ENCODE data around the gene PCSK5.

PCSK5 gene

DNA sequence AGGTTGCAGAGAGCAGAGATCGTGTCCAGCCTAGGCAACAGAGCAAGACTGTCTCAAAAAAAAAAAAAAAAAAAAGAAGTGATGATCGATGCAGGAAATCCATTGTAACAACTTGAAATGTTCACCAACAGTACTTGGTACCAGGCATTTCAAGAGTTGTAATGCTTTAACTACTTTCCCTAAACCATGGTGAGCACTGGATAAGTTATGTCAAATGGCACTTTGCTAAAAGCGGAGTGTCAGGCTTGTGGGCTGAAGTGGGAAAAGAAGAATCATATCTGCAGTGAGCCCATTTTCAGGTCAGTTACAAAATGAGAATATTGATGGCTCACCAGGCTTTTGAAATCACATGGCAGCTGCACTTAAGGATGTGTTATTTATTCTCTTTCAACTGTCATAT, 301.5 kb downstream of the PCSK5 start:
- no peak for DNase-seq (ENCODE audit: low spot score)

DNA sequence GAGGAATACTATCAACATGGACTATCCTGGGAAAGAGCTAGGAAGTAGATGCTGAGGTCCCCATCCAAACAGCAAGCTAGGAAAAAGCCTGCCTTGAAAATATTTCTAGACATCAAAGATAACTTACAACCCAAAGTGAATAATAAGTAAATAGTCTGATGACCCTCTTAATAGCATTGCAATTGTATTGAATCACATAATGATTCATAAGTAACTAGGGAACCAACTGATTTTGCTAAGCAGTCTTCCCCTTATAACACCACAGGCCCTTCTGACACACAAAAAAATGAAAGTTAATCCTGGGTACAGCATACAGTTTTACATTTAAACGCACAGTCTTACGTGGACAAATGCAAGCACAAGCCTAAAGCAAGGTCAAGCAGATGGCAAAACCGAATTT, 304.4 kb downstream of the PCSK5 start:
- no peak for DNase-seq (ENCODE audit: low spot score)

DNA sequence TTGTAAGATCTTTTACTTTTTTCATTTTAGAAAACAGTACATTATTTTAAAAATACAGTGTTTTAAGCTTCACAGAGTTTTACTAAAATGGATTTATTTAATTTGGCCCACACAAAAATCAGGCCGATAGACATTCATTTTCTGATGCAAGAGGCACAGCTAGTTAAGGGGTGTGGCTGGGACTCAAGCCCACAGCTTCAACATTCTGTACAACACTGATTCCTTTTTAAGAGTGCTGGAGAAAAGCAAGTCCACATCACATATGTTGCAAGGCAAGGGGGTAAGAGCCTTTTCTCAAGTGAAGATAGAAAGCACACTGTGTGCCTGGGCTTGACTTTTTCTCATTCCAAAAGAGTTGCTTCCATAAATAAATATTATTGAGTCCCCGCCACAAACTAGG, 307.9 kb downstream of the PCSK5 start:
- no peak for DNase-seq (ENCODE audit: low spot score)

DNA sequence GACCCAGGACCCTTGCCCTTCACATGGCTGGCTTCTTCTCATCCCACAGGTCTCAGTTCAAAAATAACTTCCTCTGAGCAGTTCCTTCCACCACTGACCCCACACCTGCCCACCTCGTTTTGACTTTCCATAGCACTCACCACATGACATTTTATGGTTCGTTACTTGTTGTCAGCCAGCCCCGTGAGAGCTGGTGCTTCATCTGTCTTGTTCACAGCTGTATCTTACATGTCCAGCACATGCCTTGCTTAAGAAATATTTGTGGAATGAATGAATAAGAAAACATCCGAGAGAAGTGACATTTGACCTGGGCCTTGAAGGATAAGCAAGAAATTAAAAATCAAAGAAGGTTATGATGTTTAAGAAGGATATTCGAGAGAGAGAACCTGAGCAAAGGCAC, 309.8 kb downstream of the PCSK5 start:
- no peak for DNase-seq (ENCODE audit: low spot score)

DNA sequence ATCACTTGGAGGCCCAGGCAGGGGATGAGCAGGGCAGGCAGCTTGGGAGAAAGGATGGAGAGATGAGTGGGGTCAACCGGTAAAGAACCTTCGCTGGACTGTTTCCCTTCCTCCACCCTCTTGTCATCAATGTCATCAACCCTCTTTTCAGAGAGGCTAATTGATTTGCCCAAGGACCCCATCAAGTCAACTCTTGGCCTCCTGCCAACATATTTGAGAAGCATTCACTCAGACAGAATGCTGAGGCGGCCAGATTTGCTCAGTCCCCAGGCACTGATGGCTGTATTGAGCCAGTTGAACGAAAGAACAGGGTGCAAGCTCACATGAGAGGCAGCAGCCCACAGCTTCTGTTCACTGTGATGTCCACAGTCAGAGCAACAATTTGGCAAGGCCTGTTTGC, 310.3 kb downstream of the PCSK5 start:
- DNase-seq (ENCODE audit: low spot score) = no peak

DNA sequence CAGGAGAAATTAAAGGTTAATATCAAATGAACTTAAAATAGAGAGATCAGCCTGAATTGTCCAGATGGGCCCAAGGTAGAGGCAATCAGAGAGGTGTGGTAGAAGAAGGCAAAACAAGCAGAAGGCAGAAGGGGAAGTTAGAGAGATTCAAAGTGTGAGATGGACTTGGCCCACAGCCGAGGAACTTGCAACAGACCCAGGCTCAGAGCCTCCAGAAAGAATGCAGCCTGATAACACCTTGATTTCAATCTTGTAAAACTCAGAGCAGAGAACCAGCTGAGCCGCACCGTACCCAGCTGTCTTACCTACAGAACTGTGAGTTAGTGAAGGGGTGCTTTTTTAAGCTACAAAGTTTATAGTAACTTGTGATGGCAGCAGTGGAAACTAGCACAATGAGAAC, 312.9 kb downstream of the PCSK5 start:
- DNase-seq (ENCODE audit: low spot score) = no peak

DNA sequence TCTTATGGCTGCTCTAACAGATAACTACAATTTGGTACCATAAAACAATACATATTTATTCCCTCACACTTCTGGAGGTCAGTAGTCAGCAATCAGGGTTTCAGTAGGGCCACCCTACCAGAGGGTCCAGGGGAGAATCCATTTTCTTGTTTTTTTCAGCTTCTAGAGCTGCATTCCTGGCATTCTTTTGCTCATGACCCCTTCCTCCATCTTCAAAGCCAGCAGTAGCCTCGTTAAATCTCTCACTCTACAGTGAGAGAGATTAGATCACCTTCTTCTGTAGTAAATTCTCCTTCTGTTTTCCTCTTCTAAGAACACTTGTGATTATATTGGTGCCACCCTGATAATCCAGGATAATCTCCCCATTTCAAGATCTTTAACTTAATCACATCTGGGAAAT, 316.3 kb downstream of the PCSK5 start:
- no peak for DNase-seq (ENCODE audit: low spot score)

DNA sequence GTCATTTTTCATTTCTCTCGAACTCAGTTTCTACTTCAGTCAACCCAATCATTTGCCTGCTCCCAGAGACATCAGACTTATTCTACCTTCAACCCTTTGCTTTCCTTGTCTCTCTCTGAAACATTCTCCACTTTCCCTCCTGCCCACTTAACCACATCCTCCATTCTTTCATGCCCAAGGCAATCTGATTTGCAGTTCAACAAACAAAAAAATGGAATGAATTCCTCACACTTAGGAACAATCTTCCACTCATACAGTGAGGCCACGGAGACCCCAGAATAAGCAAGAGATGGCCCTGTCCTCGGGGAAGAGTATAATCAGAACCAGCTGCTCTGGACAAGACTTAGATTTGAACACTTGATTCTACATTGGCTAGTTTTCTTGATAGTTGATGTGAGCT, 323.3 kb downstream of the PCSK5 start:
- DNase-seq (ENCODE audit: low spot score) = no peak

DNA sequence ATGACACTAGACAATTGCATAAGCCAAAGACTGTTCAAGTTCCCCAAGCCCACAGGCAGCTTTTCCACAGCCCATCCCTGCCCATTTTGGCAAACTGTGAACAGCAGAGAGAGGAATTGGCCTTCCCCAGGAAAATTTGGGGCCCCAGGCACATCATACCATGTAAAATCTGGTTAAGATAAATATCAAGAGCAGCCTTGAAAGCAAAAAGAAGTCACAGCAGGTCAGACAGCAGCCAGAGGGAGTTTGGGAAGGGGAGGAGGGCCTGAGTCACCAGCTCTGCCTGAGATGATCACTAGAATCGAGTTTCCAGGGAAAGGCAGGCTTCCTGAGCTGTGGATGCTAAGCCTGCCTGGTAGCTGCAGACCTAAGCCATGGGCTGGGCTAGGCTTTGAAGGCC, 324.6 kb downstream of the PCSK5 start:
- no peak for DNase-seq (ENCODE audit: low spot score)

DNA sequence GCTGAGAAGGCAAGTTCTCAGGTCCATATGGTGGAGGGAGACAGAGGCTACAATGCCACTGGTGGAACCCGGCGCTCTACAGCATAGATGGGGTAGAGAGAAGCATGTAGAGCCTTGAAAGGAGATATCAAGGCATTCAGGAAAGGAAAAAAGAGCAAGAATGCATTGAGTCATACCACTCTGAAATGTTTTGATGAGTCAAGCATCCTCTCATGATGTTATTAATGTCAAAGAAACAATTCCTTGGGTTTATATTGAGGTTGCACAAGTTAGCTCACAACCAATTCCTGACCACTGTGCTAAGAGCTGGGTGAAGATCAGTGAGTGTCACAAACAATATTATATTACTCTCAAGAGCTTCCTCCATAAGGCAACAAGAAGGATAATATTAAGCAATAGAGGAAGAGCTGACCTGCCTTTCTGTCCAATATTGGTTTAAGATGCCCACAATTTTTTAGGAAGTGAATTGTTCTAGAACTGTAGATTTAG, 325.7 kb downstream of the PCSK5 start:
- DNase-seq (ENCODE audit: low spot score) = no peak

DNA sequence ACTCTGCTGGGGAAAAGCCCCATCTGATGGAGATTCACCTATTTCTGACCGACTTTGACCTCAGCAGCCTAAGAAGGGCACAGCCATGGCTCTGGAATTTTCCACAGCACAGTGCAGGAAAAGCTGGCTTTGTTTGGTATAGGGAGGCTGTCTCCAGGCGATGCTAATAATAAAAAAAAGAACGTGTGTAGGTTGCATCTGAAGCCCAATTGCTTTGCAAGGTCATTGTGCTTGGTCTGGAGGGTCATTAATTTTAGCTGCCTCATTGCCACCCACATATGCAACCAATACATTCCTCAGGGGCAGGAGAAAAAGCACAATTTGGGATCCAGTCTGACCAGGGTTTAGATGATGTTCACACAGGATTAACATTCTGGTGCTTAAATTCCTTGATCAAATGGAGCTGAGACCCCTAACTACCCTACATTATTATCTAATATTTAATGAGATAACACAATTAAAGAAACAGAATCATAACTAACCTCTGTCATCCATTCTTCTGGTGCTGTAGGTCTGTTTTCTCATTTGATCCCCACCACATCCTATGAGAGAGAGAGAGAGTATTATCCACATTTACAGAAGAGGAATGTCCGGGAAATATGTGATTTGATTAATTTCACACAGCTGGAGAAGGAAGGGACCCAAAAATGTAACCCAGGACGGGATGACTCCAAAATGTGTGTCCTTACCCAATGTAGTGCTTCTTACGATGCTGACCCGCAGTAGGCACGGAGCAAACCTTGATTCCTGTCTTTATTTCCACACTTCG, 327.8 kb downstream of the PCSK5 start:
- DNase-seq (ENCODE audit: low spot score) = no peak

DNA sequence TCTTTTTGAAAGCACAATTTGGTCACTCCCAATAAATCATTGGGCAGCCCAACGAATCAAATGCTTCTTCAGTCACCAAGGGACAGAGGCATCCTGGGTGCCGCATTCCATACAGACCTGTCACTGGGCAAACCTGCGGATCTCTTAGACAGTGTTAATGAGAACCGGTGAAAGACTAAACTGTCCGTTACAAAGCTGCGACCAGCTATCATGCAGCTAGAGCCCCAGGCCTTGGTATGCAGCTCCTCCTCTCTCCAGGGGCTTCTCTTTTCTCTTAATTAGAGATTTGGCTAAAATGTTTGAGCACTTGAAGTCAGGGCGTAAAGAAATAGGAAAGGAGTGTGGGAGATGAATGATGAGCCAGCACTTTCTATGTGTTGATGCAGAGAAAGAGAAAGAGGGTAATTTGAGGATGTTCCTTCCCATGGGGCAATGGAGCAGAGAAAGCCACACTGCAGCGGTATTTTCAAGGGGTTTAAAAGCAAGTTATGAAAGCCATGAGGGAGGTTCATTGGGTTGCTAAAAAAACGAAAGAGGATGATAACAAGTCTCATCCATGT, 328.5 kb downstream of the PCSK5 start:
- DNase-seq (ENCODE audit: low spot score) = no peak

DNA sequence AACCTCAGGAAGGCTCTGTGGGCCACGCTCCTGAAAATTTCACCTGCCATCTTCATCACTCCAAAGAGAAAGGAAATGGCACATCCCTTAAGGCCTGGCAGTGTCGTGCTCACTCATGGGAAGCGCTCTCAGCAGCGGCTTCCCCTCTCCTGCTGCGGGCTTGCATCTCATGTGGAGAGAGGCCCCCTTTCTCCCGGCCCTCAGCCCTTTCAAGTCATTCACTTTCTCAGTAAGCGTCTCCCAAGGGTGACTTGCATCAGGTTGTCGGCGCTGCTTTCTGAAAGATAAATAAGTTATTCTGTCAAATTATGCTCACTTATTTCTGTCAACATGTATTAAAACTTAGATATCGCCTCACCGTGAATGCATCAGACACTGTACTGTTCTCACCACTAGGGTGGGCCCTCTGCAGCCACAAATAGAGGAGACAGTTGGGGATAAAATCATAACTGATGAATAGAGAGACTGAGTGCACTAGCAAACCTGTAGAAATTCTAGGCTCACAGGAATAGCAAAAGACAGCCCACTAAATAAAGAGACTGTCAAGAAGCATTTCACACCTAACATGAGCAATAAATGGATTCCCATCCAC, 329.2 kb downstream of the PCSK5 start:
- DNase-seq (ENCODE audit: low spot score) = no peak

DNA sequence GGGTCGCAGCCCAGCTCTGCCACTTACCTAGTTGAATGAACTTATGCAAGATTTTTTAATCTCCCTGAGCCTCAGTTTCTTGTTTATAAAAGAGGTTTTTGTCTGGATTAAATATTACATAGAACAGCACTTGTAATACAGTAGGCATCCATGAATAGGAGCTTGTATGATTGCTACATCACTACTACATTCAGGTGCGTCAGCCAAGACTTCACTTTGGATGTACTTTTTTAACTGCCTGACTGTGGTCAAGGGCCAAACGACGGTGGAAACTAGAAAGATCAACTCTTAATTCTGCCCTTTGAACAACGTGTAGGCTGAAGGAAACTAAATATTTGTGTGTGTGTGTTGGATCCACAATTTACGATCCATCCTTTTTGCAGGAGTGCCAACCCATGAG, 330.9 kb downstream of the PCSK5 start:
- no peak for DNase-seq (ENCODE audit: low spot score)

DNA sequence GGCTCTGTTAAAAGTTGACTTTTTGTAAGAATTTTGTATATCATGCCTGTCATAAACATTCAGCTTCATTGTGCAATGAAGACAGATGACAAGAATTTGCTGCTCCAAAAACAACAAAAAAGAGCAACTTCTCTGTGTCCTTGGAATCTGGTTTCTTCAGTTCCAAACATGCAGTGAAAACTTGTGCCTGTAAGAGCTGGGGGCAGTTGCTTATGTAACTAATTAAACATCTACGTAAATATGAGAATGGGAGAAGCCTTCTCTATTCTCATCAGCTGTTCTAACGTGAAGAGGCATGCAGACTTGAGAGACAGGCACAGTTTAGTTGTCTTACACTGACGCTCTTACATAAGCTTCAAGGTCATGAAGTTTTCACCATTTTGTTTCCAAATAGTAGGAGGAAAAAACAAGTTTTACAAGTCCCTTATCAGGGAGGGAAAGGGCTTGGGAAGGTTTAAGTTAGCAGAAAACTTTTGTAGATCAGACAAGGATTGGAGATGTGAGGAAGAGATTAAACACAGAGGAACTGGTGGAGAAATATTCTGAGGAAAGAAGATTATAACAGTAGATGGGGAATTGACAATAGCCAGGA, 333.4 kb downstream of the PCSK5 start:
- no peak for DNase-seq (ENCODE audit: low spot score)

DNA sequence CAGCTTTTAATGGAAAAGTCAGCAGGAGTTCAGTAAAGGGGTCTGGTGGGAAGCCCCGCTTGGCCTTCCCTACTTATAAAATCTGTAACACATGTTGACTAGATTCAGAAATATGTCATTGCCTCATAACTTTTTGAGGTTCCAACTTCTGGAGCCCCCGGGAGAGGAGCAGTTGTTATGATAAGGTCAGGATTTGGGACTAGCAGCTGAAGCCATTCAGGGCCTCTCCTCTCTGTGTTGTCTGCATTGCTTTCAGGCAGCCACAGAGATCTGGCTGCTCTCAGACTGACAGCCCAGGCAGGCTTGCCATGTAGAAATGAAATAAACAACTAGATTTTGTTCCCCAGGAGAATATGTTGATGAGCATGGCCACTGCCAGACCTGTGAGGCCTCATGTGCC, 336.7 kb downstream of the PCSK5 start:
- DNase-seq (ENCODE audit: low spot score) = no peak

DNA sequence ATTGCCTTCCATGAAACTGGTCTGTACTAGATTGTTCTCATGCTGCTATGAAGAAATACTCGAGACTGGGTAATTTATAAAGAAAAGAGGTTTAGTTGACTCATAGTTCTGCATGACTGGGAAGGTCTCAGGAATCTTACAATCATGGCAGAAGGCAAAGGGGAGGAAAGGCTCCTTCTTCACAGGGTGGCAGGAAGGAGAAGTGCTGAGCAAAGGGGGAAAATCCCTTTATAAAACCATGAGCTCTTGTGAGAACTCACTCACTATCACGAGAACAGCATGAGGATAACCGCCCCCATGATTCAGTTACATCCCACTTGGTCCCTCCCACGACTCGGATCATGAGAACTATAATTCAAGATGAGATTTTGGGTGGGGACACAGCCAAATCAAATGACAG, 340.5 kb downstream of the PCSK5 start:
- no peak for DNase-seq (ENCODE audit: low spot score)

DNA sequence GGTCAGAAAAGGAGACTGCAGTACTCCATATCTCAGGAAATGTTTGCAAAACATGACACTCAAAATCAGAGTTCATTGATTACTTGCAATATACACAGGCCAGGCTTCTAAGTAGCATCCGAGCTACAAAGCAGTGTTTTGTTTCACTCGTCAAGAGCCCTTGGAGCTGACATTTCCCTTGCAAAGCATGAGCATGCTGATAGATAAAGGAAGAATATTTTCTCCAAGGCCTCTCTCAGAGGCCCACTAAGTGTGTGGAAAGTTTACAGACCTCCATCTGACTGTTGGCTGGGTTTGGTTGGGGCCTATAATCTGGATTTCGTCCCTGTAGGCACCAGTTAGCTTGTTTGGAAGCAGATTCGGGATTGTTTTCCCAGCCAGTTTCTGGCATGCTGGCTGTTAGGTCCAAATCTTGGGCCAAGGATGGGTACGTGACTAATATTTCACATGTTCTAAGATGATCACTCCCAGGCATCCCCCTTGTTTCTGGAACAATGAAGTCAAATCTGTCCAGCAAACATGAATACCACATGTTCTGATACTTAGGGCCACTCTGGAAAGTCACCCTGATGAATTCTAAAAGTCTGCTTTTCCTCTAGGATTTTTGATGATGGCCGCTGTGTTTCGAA, 342.5 kb downstream of the PCSK5 start:
- no peak for DNase-seq (ENCODE audit: low spot score)

DNA sequence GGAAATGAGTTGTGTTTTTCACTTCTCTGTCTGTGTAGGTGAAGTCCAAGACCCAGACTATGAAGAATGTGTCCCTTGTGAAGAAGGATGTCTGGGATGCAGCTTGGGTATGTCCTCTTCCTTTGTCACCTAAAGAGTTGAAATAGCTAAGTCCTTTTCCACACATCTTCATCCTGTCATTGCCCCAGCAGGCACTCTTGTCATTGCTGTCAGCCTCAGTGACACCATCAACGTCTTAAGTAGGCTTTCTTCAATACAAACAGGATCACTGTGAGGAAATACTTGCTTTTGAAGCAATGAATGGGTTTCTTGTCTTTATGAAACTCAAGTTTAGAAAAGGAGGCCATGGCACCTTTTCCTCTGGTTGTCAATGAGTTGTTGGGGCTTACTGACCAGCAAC, 350.1 kb downstream of the PCSK5 start:
- DNase-seq (ENCODE audit: low spot score) = no peak

DNA sequence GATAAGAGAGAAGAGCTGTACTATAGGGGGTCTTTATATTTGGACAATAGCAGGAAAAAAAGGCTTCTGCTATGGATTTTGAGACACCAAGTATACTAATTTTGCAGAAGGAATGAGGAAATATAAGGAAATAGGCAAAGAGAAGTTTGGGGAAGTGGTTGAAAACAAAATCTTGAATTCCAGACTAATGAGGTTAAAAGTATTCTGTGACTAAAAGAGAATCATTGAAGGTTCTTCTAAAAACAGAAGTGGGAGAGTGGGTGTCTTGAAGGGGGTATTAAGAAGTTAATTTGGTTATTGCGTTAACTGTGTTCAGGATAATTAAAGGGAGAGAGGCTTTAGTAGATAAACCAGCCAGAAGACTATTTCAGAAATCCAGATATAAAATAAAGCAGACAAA, 355.0 kb downstream of the PCSK5 start:
- DNase-seq (ENCODE audit: low spot score) = no peak

DNA sequence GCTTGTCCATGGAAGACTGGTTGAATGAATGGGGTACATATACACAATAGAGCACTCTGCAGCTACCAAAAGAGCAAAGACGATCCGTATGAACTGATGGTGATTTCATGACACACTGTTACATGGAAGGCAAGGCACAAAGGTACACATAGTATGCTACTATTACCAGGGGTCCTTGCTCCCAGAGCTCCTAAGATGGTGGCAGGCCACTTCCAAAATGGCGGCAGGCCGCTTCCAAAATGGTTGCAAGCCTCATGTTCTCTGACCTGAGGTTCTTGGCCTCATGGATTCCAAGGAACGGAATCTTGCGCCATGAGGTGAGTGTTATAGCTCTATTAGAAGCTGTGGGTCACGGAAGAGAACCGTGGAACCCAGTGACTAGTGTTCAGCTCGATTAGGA, 356.2 kb downstream of the PCSK5 start:
- DNase-seq (ENCODE audit: low spot score) = no peak

DNA sequence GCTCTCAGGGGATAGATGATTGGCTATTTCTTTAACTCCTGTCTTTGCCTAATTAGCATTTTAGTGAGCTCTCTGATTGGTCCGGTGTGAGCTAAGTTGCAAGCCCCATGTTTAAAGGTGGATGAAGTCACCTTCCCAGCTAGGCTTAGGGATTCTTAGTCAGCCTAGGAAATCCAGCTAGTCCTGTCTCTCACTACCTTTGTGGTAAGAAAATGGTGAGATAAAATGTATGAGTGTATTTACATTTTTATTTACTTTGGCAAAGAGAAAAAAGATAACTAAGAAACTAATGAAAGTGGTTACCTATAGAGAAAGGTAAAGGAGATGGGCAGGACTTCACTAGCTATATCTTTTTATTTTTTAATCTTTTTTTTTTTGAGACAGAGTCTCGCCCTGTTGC, 357.0 kb downstream of the PCSK5 start:
- no peak for DNase-seq (ENCODE audit: low spot score)

DNA sequence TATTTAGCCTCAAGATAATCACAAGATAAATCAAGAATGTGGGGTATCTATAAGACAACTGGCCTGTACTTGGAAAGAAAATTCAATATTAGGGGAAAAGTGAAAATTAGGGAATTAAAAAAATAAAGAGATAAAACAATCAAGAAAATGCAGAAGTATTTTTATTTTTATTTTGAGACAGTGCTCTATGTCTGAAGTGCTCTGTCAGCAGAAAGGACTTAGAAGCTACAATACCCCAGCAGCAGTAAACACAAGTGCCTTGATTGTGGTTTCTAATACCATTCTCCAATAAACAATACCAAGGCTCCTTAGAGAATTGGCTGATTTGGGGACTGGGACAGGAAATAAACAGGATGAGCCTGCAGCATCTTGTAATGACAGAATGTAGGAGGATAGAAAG, 358.8 kb downstream of the PCSK5 start:
- no peak for DNase-seq (ENCODE audit: low spot score)

Data from germinal center (tissue), 1 donor.